GM19324 (cell line): Measurements from ENCODE around the gene CLIC6.
A peak's percentile ranks its signal among the peaks of the same experiment; 100 is the strongest.
"Not testable (repeated sequence)": the region's sequence is repeated elsewhere in the genome, so short reads cannot be mapped to it uniquely, and the experiment has no call there.

Experiments
- ATAC-seq: cut with Tn5 transposase; IDR thresholded peaks from one replicate; pipeline ENCODE4 v1.9.1; 2021; ENCODE audit warnings: mild to moderate bottlenecking, moderate library complexity; ENCODE audit not compliant: unreplicated experiment, low FRiP score

Gene CLIC6

DNA sequence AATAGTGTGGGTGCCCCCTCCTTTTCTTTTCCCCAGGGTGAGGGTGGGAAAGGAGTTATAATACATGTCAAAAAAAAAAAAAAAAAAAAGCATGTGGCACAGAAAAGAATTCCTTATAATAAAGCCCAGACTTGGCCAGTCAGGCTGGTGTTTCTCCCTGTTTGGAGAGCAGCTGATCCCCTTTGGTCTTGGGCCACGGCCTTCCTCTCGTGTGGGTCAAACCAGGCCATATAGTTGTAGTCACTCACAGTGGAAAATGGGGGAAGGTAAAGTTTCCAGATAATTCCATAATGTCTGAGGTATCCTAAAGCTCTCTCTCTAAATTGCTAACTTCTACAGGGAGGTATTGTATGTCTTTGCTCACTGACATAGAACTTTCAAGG is 22.0 kb downstream of the CLIC6 start:
- no peak for ATAC-seq

DNA sequence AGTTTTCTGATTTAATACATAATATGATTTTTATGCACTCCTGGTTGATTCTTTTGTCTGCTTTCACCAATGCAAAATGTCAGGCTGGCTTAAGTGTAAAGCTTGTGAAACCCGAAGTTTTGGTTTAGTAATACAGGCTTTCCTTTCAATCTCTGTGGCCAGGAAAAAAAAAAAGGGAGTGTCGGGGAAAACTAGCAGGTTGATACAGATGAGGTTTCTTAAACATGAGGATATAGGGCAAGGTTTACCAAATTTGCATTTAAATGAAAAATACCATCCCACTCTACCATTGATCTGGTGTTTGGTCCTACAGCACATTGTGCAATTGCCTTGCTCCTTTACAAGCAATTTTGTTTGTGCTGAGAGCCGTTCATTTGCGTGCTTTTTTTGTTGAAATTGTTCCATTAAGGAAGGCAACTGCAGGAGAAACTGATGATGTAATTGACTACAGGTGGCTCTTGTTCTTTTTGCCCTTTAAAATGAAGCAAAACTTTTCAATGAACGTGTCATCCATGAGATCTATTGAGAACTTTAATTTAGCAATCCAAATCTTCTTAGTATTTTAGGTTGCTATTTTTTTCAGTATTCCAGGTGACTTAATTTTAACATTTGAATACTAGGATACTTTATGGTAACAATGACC is 22.7 kb downstream of the CLIC6 start:
- ATAC-seq = no peak

DNA sequence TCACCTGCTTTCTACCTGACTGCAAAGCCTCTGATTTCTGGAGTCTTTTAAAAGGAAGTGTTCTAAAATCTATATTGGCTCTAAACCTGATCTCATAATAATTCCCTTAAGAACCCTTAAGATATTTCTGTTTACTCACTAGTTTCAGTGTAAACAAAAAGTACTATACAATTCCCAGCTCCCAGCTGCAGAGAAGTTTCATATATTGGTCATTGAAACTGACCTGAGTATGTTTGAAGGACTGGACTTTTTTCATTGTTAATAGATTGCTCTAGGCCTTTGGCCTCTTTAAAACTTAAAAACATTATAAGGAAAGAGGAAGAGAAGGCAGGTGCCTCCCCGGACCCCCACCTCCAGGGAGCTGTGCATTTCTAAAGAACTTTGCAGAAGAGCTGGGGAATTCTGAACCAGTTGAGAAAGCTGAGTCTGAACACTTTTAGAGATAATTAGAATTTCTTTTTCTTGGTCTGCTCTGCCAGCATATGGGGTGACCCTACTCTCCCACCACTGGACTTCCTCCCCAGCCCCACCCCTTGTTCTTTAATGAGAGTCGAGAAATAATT is 23.7 kb downstream of the CLIC6 start:
- no peak for ATAC-seq

DNA sequence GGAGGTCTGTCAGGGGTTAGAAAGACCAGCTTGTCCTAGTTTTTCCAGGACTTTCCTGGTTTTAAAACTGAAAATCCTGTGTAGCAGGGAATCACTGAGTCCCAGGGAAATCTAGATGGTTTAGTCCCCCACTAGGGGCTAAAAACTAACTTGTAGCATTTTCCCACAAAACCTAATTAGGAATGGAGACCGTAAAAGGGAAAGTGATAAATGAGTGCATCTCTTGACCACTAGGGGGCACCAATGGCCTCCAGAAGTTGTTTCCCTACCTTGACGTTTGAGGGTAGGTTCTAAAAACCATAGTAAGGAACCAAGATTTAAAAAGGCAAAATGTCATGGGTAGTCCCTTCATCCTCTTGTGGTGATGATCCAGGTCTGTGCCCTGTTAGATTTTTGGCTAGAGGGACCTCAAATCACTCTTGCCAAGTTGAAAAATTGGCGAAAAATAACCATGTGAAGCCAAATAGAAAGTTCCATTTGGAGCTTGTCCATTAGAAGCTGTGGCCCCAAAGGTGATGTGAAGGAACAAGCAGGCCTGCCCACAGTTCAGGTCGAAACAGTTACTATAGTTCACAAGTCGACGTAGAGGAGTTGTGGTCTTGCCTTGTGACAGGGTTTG is 24.5 kb downstream of the CLIC6 start:
- no peak for ATAC-seq

DNA sequence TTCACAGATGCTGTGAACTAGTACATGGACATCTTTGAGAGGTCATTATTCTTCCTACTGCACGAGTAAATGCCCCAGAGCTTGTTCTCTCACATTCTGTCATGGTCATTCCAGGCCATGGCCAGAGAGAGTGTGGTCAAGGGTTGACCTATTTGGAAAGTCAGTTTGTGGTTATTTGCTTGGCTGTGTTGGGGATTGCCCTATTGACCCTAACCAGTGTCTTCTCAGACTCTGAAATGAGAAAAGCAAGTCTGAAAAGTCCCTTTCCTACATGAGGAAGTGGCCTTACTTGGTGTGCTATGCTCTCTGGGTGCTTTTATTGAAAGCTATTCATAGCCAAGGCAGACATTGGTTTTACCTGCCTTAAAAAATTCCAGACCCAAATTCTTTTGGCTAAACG is 26.6 kb downstream of the CLIC6 start:
- no peak for ATAC-seq

DNA sequence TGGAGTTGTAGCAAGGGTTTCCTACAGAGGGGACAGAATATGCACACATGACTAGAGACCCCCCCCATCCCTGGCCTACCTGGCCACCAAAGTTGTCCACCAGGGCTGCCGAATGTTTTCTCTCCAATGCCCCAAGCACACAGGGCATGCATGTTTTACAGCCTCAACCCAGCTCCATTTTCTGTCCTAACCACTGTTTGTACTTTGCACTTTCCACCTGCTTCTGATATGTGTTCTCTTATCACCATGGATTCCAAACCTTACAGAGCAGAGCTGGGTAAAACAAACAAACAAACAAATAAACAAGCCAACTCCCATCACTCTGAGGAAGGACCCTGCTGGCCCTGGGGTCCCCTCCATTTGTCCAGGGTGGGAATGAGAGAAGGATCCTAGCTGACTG is 27.3 kb downstream of the CLIC6 start:
- ATAC-seq = no peak

DNA sequence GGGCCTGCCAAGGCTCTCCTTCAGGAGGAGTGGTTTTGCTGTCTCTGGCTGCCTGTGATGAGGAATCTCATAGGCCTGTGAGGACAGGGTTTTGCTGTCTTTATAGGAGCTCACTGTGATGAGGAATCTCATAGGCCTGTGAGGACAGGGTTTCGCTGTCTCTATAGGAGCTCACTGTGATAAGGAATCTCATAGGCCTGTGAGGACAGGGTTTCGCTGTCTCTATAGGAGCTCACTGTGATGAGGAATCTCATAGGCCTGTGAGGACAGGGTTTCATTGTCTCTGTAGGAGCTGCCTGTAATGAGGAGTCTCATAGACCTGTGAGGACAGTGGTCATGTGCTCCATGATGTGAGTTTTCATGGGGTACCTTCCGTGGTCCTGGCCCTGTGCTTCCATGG is 29.0 kb downstream of the CLIC6 start:
- ATAC-seq = no peak

DNA sequence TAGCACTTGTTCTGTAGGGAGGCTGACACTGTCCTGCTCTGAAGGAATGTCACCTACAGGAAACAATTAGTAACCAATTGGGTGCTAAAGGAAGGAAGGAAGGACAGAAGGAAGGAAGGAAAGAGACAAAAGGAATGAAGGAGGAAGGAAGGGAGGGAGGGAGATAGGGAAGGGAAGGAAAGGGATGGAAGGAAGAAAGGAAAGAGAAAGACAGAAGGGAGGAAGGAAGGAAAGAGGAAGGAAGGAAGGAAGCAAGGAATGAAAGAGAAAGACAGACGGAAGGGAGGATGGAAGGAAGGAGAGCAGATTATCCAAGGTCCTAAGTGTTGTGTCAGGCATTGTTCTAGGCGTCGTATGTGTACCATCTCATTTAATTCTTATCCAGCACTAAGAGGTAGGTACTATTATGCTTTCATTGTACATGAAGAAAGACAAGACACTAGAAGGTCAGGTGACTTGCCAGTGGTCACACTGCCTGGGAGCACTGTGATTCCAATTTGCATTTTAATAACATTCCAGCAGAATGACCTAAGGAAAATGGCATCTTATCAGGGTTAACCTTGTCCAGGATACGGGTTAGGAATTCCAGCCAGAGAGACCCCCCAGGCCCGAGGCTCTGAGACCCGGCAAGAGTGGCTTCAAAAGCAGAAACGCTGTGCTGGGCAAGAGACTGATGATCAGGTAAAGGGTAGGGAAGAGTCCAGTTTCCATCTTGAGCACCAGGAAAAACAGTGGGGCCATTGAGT is 29.6 kb downstream of the CLIC6 start:
- ATAC-seq = no peak

DNA sequence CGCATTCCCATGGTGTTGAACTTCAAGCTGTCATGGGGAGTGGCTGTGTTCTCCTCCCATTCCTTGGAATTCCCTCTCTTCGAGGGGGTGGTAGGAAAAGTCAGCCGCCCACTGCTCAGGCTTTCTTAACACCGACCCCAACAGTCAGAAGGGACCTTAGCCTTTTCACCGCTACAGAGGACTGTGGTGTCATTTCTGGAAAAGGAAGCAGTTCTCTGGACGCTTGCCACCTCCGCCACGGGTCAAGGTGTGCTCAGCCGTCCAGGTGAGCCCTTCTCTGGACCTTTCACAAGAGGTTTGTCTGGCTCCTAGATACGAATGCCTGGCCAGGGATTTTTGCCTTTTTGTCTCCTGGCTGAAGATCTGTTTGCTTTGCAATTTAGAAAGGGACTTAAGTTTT is 31.8 kb downstream of the CLIC6 start:
- ATAC-seq = no peak

DNA sequence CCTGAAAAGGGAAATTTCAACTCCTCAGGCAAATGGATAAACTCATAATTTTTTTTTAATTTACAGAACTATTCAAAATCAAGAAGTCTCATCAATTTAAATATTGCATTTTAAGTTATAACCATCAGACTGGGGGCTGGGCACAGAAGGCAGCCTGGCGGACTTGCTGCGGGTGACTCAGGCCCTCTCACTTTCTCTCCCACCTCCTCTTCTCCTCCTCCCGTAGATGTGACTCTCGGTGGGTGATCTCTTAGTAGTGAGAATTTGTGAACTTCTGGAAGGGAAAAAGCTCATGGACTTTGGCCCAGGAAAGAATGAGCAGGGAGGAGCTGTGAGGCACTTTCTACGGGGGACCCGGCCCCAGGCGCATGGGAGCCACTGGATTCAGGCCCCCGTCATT is 32.9 kb downstream of the CLIC6 start:
- no peak for ATAC-seq

DNA sequence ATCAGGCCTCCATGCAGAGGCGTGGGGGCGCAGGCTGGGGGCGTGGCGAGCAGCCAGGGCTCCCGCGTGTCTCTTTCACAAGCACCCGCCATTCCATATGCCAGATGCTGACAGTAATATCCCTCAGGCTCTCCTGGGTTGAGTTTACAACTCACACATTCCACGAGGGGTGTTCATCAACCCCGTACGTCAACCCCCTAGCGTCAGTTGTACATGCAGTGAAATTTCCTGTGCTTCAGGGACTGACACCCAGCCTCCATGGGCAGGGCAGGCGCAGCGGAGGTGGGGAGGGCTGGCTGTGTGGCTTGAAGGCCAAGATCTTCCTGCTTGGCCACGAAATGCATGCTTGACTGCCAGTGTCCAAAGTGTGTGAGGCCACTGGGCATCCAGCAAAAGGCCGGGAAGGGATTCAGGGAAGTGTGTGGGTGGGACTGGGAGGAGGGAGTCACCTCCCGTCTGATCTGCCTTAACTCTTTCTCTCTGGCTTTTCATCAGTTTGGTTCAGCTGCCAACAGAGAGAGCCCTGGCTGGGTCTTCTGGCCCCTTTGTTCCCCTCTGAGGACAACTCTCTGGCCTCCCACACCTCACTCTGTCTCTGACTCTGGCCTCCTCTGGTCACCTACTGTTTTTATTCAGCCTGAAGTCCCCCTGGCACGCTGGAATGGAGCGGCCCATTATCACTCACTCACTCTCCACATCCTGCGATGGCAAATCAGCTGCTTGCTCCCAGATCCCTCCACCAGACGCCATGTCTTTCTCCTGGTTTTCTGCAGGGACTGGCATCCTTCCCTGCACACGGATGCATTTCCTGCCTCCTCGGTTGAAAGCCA is 33.8 kb downstream of the CLIC6 start:
- no peak for ATAC-seq

DNA sequence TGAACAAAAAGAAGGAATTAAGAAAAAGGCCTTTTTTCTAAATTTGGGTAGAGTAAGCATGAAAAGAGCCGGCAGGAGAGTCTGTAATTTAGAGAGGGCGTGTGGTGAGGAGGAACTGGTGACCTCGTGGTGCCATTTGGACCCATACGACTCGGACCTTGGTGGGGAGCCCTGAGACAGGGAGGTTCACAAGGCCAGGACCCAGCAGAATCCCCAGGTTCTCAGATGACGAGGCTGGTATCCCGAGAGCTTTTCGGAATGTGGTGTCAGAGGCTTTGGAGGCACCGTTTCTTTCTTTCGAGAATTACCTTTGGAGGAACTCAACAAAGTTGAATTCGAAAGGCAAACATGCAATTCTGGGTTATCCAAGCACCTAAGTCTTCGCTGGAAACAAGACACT is 34.8 kb downstream of the CLIC6 start:
- no peak for ATAC-seq

DNA sequence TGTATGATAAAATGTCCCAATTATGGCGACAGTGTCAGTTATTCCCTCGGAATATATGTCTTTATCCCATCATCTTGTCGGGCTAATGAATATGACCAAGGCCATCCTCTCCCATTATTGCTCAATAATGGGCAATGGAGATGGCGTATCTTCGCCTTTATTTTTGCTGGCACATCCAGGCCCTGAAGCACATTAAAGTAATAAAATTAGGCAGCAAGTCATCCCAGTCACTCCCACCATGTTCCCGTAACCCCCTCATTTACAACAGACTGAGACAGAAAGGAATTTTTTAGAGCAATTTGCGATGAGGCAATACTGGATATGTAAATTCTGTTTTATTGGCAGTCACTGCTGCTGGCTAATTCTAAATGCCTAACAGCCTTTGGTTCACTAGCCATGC is 35.3 kb downstream of the CLIC6 start:
- ATAC-seq = no peak

DNA sequence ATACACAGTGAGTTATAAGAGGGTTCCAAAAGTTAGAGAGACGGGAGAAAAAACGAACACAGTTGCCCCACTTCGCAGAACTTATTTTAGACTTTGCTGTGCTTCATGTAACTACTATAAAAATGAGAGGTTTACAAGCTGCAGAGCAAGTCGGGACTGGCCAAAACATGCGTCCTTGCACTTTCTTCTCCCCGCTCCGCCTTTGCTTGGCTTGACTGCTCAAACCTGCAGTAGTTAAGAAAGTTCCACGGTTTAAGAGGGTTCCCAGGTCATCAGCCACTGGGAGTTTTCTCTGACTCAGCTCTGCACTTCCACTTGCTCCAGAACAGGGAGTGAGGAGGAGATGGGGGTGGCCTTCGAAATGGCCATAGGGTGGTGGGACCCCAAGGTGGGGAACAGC is 36.2 kb downstream of the CLIC6 start:
- ATAC-seq = no peak

DNA sequence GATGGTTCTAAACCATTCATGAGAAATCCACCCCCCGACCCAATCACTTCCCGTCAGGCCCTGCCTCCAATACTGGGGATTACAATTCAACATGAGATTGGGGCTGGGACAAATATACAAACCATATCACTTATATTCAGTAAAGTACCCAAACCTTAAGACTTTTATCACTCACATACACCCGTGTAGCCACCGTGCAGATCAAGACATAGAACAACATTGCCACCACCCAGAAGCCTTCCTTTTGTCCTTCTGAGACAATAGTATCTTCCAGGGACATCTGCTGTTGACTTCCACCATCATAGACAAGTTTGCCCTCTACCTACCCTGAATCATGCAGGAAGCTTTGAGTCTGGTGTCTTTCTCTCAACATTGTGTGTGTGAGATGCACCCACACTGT is 37.5 kb downstream of the CLIC6 start:
- no peak for ATAC-seq

DNA sequence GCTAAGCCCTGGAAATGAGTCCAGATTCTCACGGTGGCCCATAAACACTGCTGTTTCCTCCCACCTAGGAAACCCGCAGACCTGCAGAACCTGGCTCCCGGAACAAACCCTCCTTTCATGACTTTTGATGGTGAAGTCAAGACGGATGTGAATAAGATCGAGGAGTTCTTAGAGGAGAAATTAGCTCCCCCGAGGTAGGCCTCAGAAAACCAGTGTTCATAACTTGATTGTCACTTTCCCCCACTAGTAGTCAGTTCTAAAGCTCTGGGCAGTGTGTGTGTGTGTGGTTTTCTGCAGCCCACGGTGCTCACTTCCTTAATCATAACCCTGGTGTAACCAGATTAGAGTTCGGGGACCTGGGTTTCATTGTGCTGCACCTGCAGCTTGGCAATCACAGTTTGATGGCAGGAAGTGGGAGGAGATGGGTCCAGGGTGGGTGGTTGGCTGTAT is 39.1 kb downstream of the CLIC6 start:
- ATAC-seq = peak; percentile 62

DNA sequence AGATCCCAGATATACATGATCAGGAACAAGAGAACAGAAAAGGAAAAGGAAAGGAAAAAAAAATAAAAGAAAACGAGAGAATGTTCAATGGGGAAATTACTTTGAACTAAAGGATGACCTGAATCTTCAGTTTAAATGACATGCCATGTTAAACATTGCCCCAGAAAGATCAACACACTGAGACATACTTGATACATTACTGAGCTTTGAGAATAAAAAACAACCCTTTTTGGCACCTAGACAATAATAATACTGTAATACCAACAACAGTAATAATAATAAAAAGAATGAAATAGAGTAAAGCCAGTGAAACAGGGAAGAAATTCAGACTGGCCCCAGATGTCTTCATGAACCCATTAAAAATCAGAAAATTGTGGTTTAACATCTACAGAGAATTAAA is 44.8 kb downstream of the CLIC6 start:
- ATAC-seq = no peak

DNA sequence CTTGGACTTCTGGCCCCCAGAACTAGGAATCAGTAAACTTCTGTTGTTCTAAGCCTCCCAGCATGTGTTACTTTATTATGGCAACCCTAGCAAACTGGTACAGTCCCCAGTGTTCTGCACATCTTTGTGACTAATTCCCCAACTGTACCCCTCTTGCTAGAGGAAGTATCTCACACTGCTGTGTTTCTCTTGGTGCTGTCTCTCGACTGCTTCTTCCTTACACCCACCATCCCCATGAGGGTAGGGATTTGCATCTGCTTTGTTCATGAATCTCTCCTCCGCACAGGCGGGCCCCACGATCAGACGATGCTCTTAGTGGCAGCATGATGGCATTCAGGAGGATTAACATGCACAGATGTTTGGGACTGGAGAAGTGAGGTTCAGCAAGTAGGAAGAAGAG is 46.7 kb downstream of the CLIC6 start:
- ATAC-seq = no peak

DNA sequence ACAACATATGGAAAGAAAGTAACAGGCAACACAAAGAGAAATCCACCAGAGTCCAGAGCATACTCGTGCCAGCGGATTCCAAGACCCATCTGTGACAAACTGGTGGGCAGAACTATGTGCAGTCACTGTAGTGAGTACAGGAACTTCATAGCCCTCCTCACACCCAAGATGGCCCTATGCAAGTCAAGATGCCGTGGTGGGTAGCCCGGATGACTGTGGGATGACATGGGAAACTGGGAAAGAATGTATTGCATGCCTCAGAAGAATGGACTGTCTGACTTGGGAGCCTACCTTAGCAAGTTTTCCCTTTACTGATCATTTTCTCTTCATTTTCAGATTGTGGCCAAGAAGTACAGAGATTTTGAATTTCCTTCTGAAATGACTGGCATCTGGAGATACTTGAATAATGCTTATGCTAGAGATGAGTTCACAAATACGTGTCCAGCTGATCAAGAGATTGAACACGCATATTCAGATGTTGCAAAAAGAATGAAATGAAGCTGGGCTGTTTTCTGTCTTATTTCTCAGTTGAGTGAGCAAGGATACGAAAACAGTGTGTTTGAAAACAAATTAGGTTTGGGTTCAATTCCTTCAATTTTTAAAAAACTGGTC is 47.3 kb downstream of the CLIC6 start:
- ATAC-seq = no peak

DNA sequence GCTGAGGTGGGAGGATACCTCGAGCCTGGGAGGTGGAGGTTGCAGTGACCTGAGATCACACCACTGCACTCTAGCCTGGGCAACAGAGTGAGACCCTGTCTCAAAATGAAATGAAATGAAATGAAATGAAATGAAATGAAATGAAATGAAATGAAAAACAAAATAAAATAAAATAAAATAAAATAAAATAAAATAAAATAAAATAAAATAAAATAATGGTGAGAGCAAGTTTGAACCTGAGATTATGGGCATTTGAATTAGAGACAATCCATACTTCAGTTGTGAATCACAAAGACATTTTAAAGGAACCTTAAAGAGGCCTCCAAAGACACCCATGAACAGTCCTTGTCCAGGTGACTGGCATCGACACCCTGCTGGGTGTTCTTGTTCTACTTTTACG is 49.7 kb downstream of the CLIC6 start:
- ATAC-seq = not testable (repeated sequence)
